ENCODE results near the gene GPR84.

Gene GPR84

DNA sequence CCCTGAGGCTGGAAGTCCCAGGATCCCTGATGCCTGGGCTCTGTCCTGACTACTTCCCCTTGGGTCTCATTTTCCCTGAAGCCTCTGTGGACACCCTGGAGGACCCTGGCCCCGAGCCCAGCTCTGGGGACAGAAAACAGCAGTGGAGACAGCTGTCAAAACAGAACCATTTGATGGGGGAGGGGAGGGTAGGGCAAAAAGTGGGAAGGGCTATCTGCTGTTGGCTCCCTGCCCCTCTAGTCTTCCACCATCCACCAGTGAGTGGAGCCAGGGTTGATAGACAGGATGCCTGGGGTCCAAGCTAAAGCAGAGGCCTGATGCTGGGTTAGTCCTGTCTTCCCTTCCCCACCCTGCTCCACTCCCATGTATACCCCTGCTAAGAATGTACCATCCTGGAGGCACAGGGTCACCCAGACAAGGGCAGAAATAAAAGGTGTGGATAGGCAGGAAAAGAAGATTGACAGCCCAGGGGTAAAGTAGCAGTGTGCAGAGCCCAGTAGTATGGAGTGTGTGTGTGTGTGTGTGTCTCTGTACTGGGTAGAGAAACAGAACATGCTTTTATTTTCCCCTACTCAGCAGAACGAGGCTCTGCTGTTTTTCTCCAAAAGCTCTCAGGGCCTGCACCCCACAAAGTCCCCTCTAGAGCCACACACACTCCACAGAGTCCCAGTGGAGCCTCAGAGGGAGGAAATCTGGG lies 10.4 kb upstream of the GPR84 start:
- Histone ChIP-seq H3K4me1 (ENCODE audit: control insufficient read depth, low read length) (peaks cover 18% of the 10 kb centered on the region), H3F3A (ENCODE audit: control insufficient read depth, insufficient read depth) (peaks cover 3% of the 10 kb centered on the region; the same call in 1 of the 2 replicates), H3K4me3 (ENCODE audit: low read length) (no peak overlapping the region), H3K4me2 (ENCODE audit: low read length) (no peak overlapping the region), H3K27ac (ENCODE audit: low read depth, low read length) (no peak overlapping the region), H3K79me2 (ENCODE audit: control insufficient read depth, low read length) (no peaks in the 10 kb centered on the region), H3K9me2 (replicated peaks; ENCODE audit: control insufficient read depth, low read length) (no peaks in the 10 kb centered on the region), H4K20me1 (ENCODE audit: control insufficient read depth, insufficient read depth, low read depth, low read length) (no peaks in the 10 kb centered on the region), H3K27me3 (ENCODE audit: control insufficient read depth, low read length) (no peaks in the 10 kb centered on the region), H3K36me3 (ENCODE audit: control insufficient read depth, low read length) (no peaks in the 10 kb centered on the region), H3K9me3 (ENCODE audit: control insufficient read depth, insufficient read depth, low read length) (no peaks in the 10 kb centered on the region)
- TF ChIP-seq, protein P1, sequence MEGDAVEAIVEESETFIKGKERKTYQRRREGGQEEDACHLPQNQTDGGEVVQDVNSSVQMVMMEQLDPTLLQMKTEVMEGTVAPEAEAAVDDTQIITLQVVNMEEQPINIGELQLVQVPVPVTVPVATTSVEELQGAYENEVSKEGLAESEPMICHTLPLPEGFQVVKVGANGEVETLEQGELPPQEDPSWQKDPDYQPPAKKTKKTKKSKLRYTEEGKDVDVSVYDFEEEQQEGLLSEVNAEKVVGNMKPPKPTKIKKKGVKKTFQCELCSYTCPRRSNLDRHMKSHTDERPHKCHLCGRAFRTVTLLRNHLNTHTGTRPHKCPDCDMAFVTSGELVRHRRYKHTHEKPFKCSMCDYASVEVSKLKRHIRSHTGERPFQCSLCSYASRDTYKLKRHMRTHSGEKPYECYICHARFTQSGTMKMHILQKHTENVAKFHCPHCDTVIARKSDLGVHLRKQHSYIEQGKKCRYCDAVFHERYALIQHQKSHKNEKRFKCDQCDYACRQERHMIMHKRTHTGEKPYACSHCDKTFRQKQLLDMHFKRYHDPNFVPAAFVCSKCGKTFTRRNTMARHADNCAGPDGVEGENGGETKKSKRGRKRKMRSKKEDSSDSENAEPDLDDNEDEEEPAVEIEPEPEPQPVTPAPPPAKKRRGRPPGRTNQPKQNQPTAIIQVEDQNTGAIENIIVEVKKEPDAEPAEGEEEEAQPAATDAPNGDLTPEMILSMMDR (IDR thresholded peaks at IDR 0.05; ENCODE audit: low read depth, low read length, poor library complexity, severe bottlenecking) = no peak
- TF ChIP-seq EZH2phosphoT487 (IDR thresholded peaks at IDR 0.05; ENCODE audit: borderline replicate concordance, low read length) = no peak

DNA sequence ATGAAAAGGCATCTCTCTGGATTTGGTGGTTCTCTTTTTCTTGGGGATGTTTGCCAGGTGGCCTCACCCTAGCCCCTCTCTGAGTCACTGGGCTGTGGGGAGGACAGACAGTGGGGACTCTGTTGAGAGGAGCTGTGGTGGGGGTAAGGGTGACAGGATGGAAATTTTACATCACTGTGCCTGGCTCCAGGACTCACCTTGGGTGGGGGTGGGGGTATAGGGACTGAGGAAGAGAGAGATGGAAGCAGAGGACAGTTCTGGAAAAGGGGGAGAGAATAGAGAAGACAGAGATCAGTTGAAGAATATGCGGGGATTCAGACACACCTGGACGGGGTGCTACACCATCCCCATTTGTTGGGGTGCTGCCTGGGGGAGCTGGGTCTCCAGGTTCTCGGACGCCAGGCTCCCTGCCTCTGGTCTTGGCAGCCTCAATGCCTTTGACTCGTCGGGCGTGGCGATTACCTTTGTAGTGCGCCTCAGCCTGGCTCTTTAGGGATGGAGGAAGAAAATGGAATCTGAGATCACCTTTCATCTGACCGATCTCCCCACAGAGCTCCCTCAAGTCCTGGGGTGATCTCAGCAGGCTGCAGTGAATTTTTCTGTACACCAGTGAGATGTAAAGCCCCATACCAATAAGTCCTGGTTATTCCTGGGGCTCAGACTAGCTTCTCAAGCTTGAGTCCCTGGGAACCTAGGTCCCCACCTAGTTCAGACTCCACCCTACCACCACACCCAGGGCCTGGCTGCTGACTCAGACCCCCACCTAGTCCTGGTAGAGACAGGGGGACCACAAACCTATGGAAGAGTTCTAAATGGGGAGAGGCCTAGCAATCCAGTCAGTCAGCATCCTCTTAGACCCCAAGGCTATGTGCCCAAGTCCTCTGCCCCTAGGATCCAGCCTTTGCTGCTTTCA lies 9.6 kb upstream of the GPR84 start:
- Histone ChIP-seq H3K79me2 (ENCODE audit: control insufficient read depth, low read length) (no peaks in the 10 kb centered on the region), H3K9me3 (ENCODE audit: control insufficient read depth, insufficient read depth, low read length) (no peaks in the 10 kb centered on the region), H3K4me2 (ENCODE audit: low read length) (no peak overlapping the region), H3K4me1 (ENCODE audit: control insufficient read depth, low read length) (peaks cover 16% of the 10 kb centered on the region), H4K20me1 (ENCODE audit: control insufficient read depth, insufficient read depth, low read depth, low read length) (no peaks in the 10 kb centered on the region), H3K27ac (ENCODE audit: low read depth, low read length) (no peak overlapping the region), H3K27me3 (ENCODE audit: control insufficient read depth, low read length) (no peaks in the 10 kb centered on the region), H3F3A (ENCODE audit: control insufficient read depth, insufficient read depth) (peaks cover 3% of the 10 kb centered on the region; the same call in 1 of the 2 replicates), H3K36me3 (ENCODE audit: control insufficient read depth, low read length) (no peaks in the 10 kb centered on the region), H3K9me2 (replicated peaks; ENCODE audit: control insufficient read depth, low read length) (no peaks in the 10 kb centered on the region), H3K4me3 (ENCODE audit: low read length) (no peak overlapping the region)
- TF ChIP-seq EZH2phosphoT487 (IDR thresholded peaks at IDR 0.05; ENCODE audit: borderline replicate concordance, low read length) = no peak
- TF ChIP-seq, protein P1 (IDR thresholded peaks at IDR 0.05; ENCODE audit: low read depth, low read length, poor library complexity, severe bottlenecking) = no peak

GRCh38 chr12:54372113-54372806 lies 8.0 kb upstream of the GPR84 start:
- Histone ChIP-seq H3K4me1 (ENCODE audit: control insufficient read depth, low read length) (peaks cover 27% of the 10 kb centered on the region), H4K20me1 (ENCODE audit: control insufficient read depth, insufficient read depth, low read depth, low read length) (no peaks in the 10 kb centered on the region), H3K4me2 (ENCODE audit: low read length) (peak overlapping the region; percentile 4), H3K9me2 (replicated peaks; ENCODE audit: control insufficient read depth, low read length) (no peaks in the 10 kb centered on the region), H3K9me3 (ENCODE audit: control insufficient read depth, insufficient read depth, low read length) (no peaks in the 10 kb centered on the region), H3K79me2 (ENCODE audit: control insufficient read depth, low read length) (no peaks in the 10 kb centered on the region), H3F3A (ENCODE audit: control insufficient read depth, insufficient read depth) (peaks cover 3% of the 10 kb centered on the region; the same call in 1 of the 2 replicates), H3K36me3 (ENCODE audit: control insufficient read depth, low read length) (no peaks in the 10 kb centered on the region), H3K27ac (ENCODE audit: low read depth, low read length) (no peak overlapping the region), H3K4me3 (ENCODE audit: low read length) (no peak overlapping the region), H3K27me3 (ENCODE audit: control insufficient read depth, low read length) (no peaks in the 10 kb centered on the region)
- TF ChIP-seq, protein P1 (IDR thresholded peaks at IDR 0.05; ENCODE audit: low read depth, low read length, poor library complexity, severe bottlenecking) = no peak
- TF ChIP-seq EZH2phosphoT487 (IDR thresholded peaks at IDR 0.05; ENCODE audit: borderline replicate concordance, low read length) = no peak

Measured in DOHH2 (cell line).